Panc1 (cell line): Measurements from ENCODE around the gene AP1G2. TPM values are rescaled to one million over a fixed set of nuclear protein-coding genes. Genes with fewer than 3 reads are reported as not detected.
A peak's percentile ranks its signal among the peaks of the same experiment; 100 is the strongest.

Experiments
- ATAC-seq: fragments of 200-7000 bp; cut with Tn5 transposase; 2 replicates; pipeline ENCODE4 v1.9.1; 2020; ENCODE audit warnings: mild to moderate bottlenecking, moderate library complexity
- BruUV-seq: library from RNA; stranded (reverse); fragments of 400-500 nt; replicated peaks from 2 replicates; lab custom pipeline; 2021; lab: Mats Ljungman, UMichigan
- CTCF ChIA-PET: fragments of 300-600 bp; sonication (Branson Sonifier 250); formaldehyde crosslinking; loops from one replicate; lab custom pipeline; 2022; ENCODE audit warnings: antibody characterized with exemption; lab: Charles Lee
- POLR2A ChIA-PET: fragments of 300-600 bp; sonication (Branson Sonifier 250); formaldehyde crosslinking; loops from one replicate; lab custom pipeline; 2022; ENCODE audit warnings: antibody characterized with exemption; lab: Charles Lee
- DNase-seq: peaks from one replicate; pipeline ENCODE4 v3.0.0-alpha.2; 2010; ENCODE audit warnings: low read depth, low spot score
- H3K27ac ChIP-seq: 2 replicates; pipeline ENCODE4 v1.5.1; 2011; ENCODE audit warnings: mild to moderate bottlenecking, low read length, inconsistent platforms
- H3K27me3 ChIP-seq: fragments of 200-500 bp; sonication (Bioruptor generic); 2 replicates; pipeline ENCODE4 v1.6.0; 2014; ENCODE audit warnings: low read length, inconsistent platforms; ENCODE audit not compliant: control insufficient read depth, insufficient read depth
- H3K36me3 ChIP-seq: fragments of 200-500 bp; sonication (Bioruptor generic); 2 replicates; pipeline ENCODE4 v1.5.1; 2014; ENCODE audit warnings: inconsistent platforms, mild to moderate bottlenecking, low read length, moderate library complexity; ENCODE audit not compliant: control insufficient read depth, insufficient read depth
- H3K4me1 ChIP-seq: 2 replicates; pipeline ENCODE4 v1.5.1; 2011; ENCODE audit warnings: inconsistent platforms, mild to moderate bottlenecking, low read length, moderate library complexity; ENCODE audit not compliant: control insufficient read depth, insufficient read depth
- H3K4me3 ChIP-seq, 2 experiments: 2 replicates each; pipeline ENCODE4 v1.5.1; 2011 to 2012; ENCODE audit warnings: low read depth in 2 of 2, low read length in 2 of 2, mild to moderate bottlenecking in 2 of 2, inconsistent platforms in 1 of 2, moderate library complexity in 1 of 2
- H3K9me3 ChIP-seq: fragments of 200-500 bp; sonication (Bioruptor generic); 2 replicates; pipeline ENCODE4 v1.5.1; 2014; ENCODE audit warnings: low read depth, mild to moderate bottlenecking, inconsistent platforms, low read length, moderate library complexity; ENCODE audit not compliant: control insufficient read depth, insufficient read depth
- CTCF ChIP-seq: fragments of 450-650 bp; IDR thresholded peaks from 2 replicates; pipeline ENCODE4 v1.5.1; 2017; ENCODE audit warnings: mild to moderate bottlenecking
- POLR2AphosphoS5 ChIP-seq: IDR thresholded peaks from 2 replicates; pipeline ENCODE4 v1.6.1; 2012; ENCODE audit warnings: mild to moderate bottlenecking, low read depth, low read length, moderate library complexity
- REST ChIP-seq, 2 experiments: IDR thresholded peaks; 2 replicates each; pipeline ENCODE4 v1.6.1; 2011 to 2012; ENCODE audit warnings: low read depth in 2 of 2, control low read depth in 1 of 2, low read length in 1 of 2, mild to moderate bottlenecking in 1 of 2, moderate library complexity in 1 of 2; ENCODE audit not compliant: insufficient read depth in 1 of 2
- SIN3A ChIP-seq: IDR thresholded peaks from 2 replicates; pipeline ENCODE4 v1.6.1; 2012; ENCODE audit warnings: low read depth, mild to moderate bottlenecking, low read length, moderate library complexity, borderline replicate concordance; ENCODE audit not compliant: insufficient read depth
- TCF7L2 ChIP-seq: IDR thresholded peaks from 2 replicates; pipeline ENCODE4 v1.6.1; 2011; ENCODE audit warnings: mild to moderate bottlenecking, low read depth, low read length, inconsistent platforms
- in situ Hi-C: cut with HindIII; loops from 2 replicates; pipeline ENCODE4 v1.10.0; 2016; ENCODE audit warnings: low sequenced_read_pairs, low pct_unique_long_range_greater_than_20kb
- intact Hi-C: fragments of 100-400 bp; cut with micrococcal nuclease; formaldehyde crosslinking; loops from one replicate; pipeline ENCODE4 v1.10.0; 2022; ENCODE audit not compliant: unreplicated experiment
- total RNA-seq: library from RNA; stranded (reverse); gene quantifications from one replicate; pipeline ENCODE4 v1.2.1, GENCODE V29; 2021; ENCODE audit not compliant: unreplicated experiment

The AP1G2 gene
- total RNA-seq, 1 experiment from 2014 or later = 61.6 TPM

DNA sequence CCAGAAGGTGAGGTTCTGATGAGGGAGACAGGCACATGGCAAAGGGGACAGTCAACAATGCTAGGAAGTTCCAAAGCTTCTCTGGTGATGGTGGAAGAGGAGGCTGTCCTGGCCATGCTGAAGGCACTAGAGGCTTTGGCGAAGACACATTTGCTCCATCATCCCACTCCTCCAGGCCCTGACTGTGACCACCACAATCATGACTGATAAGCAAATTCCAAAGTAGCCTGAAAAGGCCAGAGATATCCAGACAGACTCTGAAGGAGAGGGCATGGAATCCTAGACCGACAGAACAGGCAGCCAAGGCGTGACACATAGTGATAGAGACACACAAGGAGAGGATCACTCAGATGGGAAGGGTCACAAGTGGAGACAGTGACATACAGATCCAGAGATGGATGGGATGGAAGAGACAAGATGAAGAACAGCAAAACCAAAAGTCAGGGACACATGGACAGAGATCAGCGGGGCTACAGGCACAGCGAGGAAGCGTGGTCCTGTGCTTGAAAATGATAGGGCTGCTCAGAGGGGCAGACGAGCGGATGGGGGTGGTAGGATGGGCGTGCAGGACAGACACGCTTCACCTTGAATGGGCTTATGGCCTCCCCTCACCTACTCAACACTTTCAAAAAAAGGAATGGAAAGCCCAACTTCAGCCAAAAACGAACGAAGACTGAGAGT is 17.3 kb downstream of the AP1G2 start:
- ATAC-seq (no peak), DNase-seq (no peak)
- POLR2A ChIA-PET = no interaction called here
- intact Hi-C loops = loop anchor here (10.0 kb wide), 1 partner anchor 225 kb away; the partner anchor contains the start of gene PABPN1
- in situ Hi-C loops = no loop called here
- Histone ChIP-seq H3K36me3 (peaks cover 3% of the 10 kb centered on the region; the same call in 1 of the 2 replicates), H3K4me3 (peak overlapping the region; percentile 71 to 80), H3K4me1 (no peaks in the 10 kb centered on the region), H3K27me3 (no peaks in the 10 kb centered on the region), H3K27ac (no peak overlapping the region), H3K9me3 (no peaks in the 10 kb centered on the region)
- TF ChIP-seq POLR2AphosphoS5 = no peak
- no peak for TF ChIP-seq SIN3A
- no peak for TF ChIP-seq CTCF
- TF ChIP-seq REST (IDR thresholded peaks at IDR 0.05; ENCODE audit: insufficient read depth in 1 of 2, low read depth in 2 of 2, low read length in 1 of 2) = no peak
- no peak for TF ChIP-seq TCF7L2
- BruUV-seq = no TSS peak
- CTCF ChIA-PET = no interaction called here

DNA sequence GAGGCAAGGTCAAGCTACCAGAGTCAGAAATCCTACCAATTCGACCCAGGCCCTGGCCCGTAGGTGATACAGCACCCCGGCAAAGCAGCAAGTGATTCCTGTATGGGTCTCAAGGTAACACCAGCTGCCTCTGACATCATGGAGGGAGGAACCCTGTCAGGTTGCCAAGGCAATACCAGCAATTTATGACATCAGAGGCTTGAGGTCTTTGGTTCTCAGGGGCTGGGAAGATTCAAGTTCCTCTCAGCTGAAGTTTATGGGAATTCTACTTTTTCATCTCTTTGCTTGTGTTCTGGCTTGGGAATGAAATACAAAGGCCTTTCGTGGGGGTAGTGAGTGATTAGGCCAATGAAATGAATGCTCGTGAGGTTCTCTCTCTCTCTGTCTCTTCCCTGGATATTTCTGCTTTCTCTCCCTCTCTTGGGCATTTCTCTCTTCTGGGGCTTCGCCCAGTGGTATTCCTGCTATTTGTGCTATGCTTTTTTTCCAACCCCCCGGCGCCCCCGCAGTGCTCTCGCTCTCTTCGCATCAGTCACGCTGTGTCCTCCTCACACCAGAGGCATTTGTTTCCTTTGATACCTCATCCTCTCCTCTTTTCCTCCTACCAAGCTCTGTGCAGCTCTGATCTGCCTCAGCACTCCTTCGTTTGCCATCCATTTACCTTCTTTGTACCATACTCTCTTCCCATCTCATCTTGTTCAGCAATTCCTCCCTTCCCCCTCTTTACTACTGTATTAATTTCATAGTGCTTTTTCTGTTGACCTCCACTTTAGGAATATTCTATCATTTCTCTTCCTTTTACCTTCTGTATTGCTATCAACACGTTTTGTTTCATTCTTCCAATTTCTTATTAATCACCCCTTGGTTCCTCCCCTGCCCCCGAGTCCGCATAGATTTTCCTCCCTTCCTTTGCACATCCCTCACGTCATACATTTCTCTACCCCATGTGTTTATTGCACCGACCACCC is 19.0 kb downstream of the AP1G2 start:
- H3K4me1 ChIP-seq = no peaks in the 10 kb centered on the region
- DNase-seq (no peak), ATAC-seq (no peak)
- ChIA-PET POLR2A (no interaction called here), CTCF (interaction anchor here (1.6 kb wide), 1 partner anchor 11 kb away, joined by 3 read pairs; no protein-coding TSS in a partner anchor)
- TF ChIP-seq TCF7L2 (no peak), CTCF (no peak), POLR2AphosphoS5 (no peak), REST (IDR thresholded peaks at IDR 0.05; ENCODE audit: insufficient read depth in 1 of 2, low read depth in 2 of 2, low read length in 1 of 2) (no peak), SIN3A (no peak)
- H3K9me3 ChIP-seq = no peaks in the 10 kb centered on the region
- no peak overlapping the region for H3K27ac ChIP-seq
- H3K27me3 ChIP-seq = no peaks in the 10 kb centered on the region
- in situ Hi-C loops = no loop called here
- intact Hi-C loops = no loop called here
- H3K36me3 ChIP-seq = peaks cover 3% of the 10 kb centered on the region; the same call in 1 of the 2 replicates
- H3K4me3 ChIP-seq = no peak overlapping the region
- BruUV-seq = TSS peak; percentile 78
